Peyer's patch (tissue), 4 donors: Measurements from ENCODE around the gene SSPN.

Experiments used
- CTCF ChIP-seq, 6 experiments: fragments of 450-650 bp in 4 of 6; fragments of 200-600 bp in 2 of 6; sonication (generic) in 1 of 6; IDR thresholded peaks; one replicate each; pipeline ENCODE4 v1.5.1; 2017 to 2019; ENCODE audit warnings: antibody characterized with exemption in 6 of 6, mild to moderate bottlenecking in 3 of 6, moderate library complexity in 1 of 6
- POLR2A ChIP-seq, 2 donors: fragments of 450-650 bp; IDR thresholded peaks; one replicate each; pipeline ENCODE4 v1.5.1; 2017; ENCODE audit warnings: antibody characterized with exemption in 2 of 2, mild to moderate bottlenecking in 2 of 2, moderate library complexity in 2 of 2

GRCh38 chr12:26271889-26272492 lies 76.6 kb downstream of the SSPN start:
- TF ChIP-seq CTCF (IDR thresholded peaks at IDR 0.05) = no peak
- TF ChIP-seq POLR2A (IDR thresholded peaks at IDR 0.05) = no peak
